ENCODE data around the gene CDC20B.

The CDC20B gene

GRCh38 chr5:55172937-55173686, at the start of gene CDC20B:
CDC20B (minus strand) TSS chr5:55173177; CDS start chr5:55173000, 177 bp downstream.
- TF ChIP-seq GATA2 (IDR thresholded peaks at IDR 0.05; ENCODE audit: low read depth, low read length) (no peak), GATA3 (IDR thresholded peaks at IDR 0.05; ENCODE audit: low read depth, low read length) (no peak)

GRCh38 chr5:55222092-55222984, 49.4 kb upstream of the CDC20B start:
- TF ChIP-seq GATA2 (IDR thresholded peaks at IDR 0.05; ENCODE audit: low read depth, low read length) (no peak), GATA3 (IDR thresholded peaks at IDR 0.05; ENCODE audit: low read depth, low read length) (no peak)

GRCh38 chr5:55220433-55221185, 47.6 kb upstream of the CDC20B start:
- TF ChIP-seq GATA2 (IDR thresholded peaks at IDR 0.05; ENCODE audit: low read depth, low read length) (no peak), GATA3 (IDR thresholded peaks at IDR 0.05; ENCODE audit: low read depth, low read length) (no peak)

GRCh38 chr5:55219770-55220169, 46.8 kb upstream of the CDC20B start:
- TF ChIP-seq GATA3 (IDR thresholded peaks at IDR 0.05; ENCODE audit: low read depth, low read length) (no peak), GATA2 (IDR thresholded peaks at IDR 0.05; ENCODE audit: low read depth, low read length) (no peak)

GRCh38 chr5:55218967-55219366, 46.0 kb upstream of the CDC20B start:
- TF ChIP-seq GATA3 (IDR thresholded peaks at IDR 0.05; ENCODE audit: low read depth, low read length) (no peak), GATA2 (IDR thresholded peaks at IDR 0.05; ENCODE audit: low read depth, low read length) (no peak)

- TF ChIP-seq GATA3 (IDR thresholded peaks at IDR 0.05; ENCODE audit: low read depth, low read length) (no peak), GATA2 (IDR thresholded peaks at IDR 0.05; ENCODE audit: low read depth, low read length) (no peak)
Measured at GRCh38 chr5:55211184-55211874, 38.4 kb upstream of the CDC20B start.

- no peak for TF ChIP-seq GATA3 (IDR thresholded peaks at IDR 0.05; ENCODE audit: low read depth, low read length)
- TF ChIP-seq GATA2 (IDR thresholded peaks at IDR 0.05; ENCODE audit: low read depth, low read length): no peak
Measured at GRCh38 chr5:55205001-55205400, 32.0 kb upstream of the CDC20B start.

- TF ChIP-seq GATA2 (IDR thresholded peaks at IDR 0.05; ENCODE audit: low read depth, low read length) (no peak), GATA3 (IDR thresholded peaks at IDR 0.05; ENCODE audit: low read depth, low read length) (no peak)
Measured at GRCh38 chr5:55191165-55191564, 18.2 kb upstream of the CDC20B start.

GRCh38 chr5:55188656-55189540, 15.9 kb upstream of the CDC20B start:
- TF ChIP-seq GATA3 (IDR thresholded peaks at IDR 0.05; ENCODE audit: low read depth, low read length) (no peak), GATA2 (IDR thresholded peaks at IDR 0.05; ENCODE audit: low read depth, low read length) (no peak)

- TF ChIP-seq GATA2 (IDR thresholded peaks at IDR 0.05; ENCODE audit: low read depth, low read length): no peak
- no peak for TF ChIP-seq GATA3 (IDR thresholded peaks at IDR 0.05; ENCODE audit: low read depth, low read length)
Measured at GRCh38 chr5:55187370-55187769, 14.4 kb upstream of the CDC20B start.

- TF ChIP-seq GATA2 (IDR thresholded peaks at IDR 0.05; ENCODE audit: low read depth, low read length): no peak
Measured at GRCh38 chr5:55180016-55180415, 7.0 kb upstream of the CDC20B start.

GRCh38 chr5:55177078-55177477, 4.1 kb upstream of the CDC20B start:
- TF ChIP-seq GATA2 (IDR thresholded peaks at IDR 0.05; ENCODE audit: low read depth, low read length): no peak
- no peak for TF ChIP-seq GATA3 (IDR thresholded peaks at IDR 0.05; ENCODE audit: low read depth, low read length)
